Stimulated activated CD4-positive, alpha-beta T cell treated with anti-CD3 and anti-CD28 coated beads, Interleukin-1b, Interleukin-23, amount 100 ng/mL, for 1 hour (primary cell): ENCODE measurements around the gene DDX23.
A peak's percentile ranks its signal among the peaks of the same experiment; 100 is the strongest.
"Not testable (repeated sequence)": the region's sequence is repeated elsewhere in the genome, so short reads cannot be mapped to it uniquely, and the experiment has no call there.

Source experiments
- DNase-seq, 2 donors: peaks; one replicate each; pipeline ENCODE4 v3.0.0-alpha.2; 2020; ENCODE audit warnings: low read depth in 2 of 2

Gene DDX23

GRCh38 chr12:48862760-48863159 lies 10.8 kb upstream of the DDX23 start:
- no peak for DNase-seq

- no peak for DNase-seq
Observed at GRCh38 chr12:48861111-48861510, 9.1 kb upstream of the DDX23 start.

DNA sequence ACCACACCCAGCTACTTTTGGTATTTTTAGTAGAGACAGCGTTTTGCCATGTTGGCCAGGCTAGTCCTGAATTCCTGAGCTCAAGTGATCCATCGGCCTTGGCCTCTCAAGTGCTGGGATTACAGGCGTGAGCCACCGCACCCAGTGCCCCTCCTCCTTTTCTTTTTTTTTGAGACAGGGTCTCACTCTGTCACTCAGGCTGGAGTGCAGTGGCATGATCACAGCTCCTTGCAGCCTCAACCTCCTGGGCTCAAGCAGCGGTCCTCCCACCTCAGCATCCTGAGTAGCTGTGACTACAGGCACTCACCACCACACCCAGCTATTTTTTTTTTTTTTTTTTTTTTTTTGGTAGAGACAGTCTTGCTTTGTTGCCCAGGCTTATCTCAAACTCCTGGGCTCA lies 8.3 kb upstream of the DDX23 start:
- DNase-seq, result not testable (repeated sequence)

GRCh38 chr12:48859607-48860006 lies 7.6 kb upstream of the DDX23 start:
- no peak for DNase-seq

DNA sequence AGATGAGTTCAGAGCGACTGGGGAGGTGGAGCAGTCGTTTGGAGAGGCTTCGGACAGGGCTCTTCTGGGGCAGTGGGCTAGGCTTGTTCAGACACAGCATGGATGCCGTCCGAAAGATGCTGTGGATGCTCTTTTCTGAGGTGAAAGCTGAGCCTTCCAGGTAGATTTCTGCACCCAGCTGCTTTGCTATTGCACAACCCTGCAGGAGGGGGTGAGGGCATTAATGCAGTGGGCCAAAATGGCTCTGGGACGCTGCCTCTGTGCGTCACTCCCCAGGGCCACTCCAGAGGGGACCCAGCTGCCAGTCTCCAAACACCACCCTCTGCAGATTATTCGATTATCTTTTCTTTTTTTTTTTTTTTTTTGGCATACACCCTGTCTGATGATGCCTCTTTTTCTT lies 6.1 kb upstream of the DDX23 start:
- no peak for DNase-seq

- DNase-seq, result no peak
Observed at GRCh38 chr12:48857278-48857994, 5.5 kb upstream of the DDX23 start.

GRCh38 chr12:48856379-48856778 lies 4.4 kb upstream of the DDX23 start:
- DNase-seq, result no peak

- DNase-seq, result not testable (repeated sequence)
Observed at GRCh38 chr12:48854932-48855331, 3.0 kb upstream of the DDX23 start.

DNA sequence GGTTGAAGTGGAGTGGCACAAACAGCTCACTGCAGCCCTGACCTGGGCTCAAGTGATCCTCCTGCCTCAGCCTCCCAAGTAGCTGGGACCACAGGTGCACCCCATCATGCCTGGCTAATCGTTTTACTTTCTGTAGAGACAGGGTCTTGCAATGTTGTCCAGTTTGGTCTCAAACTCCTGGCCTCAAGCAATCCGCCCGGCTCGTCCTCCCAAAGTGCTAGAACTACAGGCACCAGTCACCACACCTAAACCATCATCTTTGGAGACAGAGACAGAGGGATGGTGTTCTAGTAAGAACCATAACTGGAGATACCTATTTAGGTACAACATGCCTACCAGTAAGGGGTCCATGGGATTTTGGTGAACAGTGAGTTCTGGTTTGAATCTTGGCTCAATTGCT lies 2.5 kb upstream of the DDX23 start:
- DNase-seq, result no peak

DNA sequence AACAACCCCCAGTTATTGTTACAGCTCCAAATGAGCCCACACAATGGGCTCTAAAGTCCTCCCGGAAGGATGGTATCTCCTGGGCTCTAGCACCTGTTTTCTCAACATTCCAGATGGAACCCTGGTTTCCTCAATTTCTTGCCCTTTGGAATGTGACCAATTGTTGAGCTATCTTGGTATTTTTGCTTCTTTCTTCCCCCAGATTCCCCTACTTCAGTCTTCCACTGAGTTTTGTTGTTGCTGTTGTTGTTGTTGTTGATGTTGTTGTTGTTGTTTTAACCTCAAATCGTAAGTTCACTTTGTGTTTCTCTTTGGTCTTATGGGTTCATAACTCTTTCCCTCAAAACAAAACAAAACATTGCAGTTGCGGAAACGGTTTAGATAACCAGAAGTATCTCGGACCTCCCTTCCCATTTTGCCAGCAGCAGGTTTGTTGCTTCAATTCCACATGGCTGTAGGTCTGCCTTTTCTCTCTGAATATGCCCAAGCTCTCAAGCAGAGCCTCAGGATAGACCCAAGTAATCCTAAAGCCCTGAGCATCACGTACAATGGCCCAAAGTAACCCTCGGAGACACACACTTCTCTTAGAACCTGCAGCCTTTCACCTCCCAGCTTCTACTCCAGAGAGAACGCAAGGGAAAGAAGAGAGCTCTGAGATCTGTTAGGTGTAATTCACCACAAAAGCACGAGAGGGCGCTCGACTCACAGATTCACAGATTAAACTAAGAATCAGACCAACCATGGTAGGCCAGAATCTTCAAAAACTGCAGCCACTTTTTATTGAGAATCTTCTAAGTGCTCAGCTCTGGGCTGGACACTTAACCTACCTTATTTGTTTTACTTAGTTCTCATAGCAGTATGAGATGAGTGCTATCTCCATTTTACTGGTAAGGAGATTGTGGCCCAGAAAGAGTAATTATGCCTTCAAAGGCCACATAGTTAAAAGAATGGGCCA lies 1.0 kb upstream of the DDX23 start:
- peak; percentile 78 to 80 for DNase-seq

DNA sequence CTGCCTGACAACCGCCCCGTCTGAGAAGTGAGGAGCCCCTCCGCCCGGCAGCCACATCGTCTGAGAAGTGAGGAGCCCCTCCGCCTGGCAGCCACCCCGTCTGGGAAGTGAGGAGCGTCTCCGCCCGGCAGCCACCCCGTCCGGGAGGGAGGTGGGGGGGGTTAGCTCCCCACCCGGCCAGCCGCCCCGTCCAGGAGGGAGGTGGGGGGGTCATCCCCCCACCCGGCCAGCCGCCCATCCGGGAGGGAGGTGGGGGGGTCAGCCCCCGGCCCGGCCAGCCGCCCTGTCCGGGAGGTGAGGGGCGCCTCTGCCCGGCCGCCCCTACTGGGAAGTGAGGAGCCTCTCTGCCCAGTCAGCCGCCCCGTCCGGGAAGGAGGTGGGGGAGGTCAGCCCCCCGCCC lies 9.9 kb downstream of the DDX23 start:
- not testable (repeated sequence) for DNase-seq

- DNase-seq, result no peak
Observed at GRCh38 chr12:48838048-48838447, 13.9 kb downstream of the DDX23 start.

GRCh38 chr12:48832321-48833060 lies 19.5 kb downstream of the DDX23 start:
- DNase-seq, result no peak

DNA sequence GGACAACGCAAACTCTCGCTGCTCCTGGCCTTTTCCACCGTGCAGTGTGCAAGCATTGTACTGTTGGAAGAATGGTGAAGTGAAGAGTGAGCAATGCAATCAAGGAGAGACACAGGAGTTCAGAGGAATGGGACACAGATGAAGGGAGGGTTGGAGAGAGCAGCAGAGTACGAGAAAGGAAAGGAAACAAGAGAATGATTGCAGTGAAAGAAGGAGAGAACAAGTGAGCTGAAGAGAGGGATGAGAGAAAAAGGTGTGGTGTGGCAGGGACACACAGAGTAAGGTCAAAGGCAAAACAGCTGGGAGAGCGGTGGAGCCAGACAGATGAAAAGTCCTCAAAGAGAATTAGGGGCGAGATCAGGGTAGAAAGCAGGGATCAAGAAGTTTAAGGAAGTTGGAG lies 20.7 kb downstream of the DDX23 start:
- DNase-seq, result no peak

DNA sequence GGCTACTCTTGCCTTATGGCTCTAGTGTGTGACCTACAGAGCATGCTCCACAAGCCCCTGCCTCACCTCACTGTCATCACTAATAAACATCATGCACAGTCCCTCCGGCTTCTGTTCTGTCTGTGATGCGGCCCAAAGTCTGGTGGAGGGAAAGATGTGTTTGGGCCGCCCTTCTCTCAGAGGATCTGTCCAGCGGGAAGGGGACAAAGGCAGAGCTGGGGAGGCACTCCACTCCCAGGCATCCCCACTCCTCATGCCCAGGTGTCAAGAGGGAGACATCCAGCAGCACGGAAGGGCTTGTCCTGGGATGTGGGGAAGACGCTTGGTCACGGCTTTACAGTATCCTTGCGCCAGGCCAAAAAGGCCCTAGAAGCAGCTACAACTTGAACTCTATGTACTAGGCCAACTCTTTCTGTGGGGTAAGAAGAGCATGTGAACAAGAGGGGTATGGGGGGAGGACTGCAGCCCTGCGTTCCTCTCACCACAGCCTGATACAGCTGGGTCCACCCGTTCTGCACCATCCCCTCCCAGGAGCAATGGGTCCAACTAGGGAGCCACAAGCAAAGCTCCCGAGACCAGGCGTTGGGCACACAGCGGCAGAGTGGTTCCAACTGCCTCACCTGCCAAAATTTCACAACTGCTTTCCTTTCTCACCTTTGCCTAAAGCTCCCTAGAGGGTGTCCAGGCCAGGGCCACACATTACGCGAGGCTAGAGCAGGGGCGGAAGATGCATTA lies 23.0 kb downstream of the DDX23 start:
- no peak for DNase-seq

DNA sequence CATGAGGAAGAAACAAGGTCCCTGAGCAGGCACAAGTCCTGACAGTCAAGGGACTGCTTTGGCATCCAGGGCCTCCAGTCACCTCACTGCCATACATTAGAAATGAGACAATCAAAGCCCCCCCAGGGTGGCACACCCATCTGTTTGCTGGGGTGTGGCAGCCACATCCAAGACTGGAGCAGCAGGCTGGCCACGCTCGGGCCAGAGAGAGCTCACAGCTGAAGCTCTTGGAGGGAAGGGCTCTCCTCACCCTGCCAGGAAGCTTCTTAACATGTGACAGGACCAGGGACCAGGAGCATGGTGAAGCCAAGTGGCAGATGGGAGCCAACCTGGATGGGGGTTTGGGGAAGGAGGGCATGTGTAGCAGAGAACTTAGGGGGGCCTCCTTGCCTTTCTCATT lies 23.7 kb downstream of the DDX23 start:
- DNase-seq, result no peak

DNA sequence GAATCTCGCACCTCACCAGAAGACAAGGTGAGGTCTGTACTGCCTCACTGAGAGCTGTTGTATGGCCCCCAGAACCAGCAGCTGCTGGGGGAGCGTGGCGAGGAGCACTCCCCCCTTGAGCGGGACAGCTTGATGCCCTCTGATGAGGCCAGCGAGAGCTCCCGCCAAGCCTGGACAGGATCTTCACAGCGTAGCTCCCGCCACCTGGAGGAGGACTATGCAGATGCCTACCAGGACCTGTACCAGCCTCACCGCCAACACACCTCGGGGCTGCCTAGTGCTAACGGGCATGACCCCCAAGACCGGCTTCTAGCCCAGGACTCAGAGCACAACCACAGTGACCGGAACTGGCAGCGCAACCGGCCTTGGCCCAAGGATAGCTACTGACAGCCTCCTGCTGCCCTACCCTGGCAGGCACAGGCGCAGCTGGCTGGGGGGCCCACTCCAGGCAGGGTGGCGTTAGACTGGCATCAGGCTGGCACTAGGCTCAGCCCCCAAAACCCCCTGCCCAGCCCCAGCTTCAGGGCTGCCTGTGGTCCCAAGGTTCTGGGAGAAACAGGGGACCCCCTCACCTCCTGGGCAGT lies 24.4 kb downstream of the DDX23 start:
- DNase-seq, result no peak

DNA sequence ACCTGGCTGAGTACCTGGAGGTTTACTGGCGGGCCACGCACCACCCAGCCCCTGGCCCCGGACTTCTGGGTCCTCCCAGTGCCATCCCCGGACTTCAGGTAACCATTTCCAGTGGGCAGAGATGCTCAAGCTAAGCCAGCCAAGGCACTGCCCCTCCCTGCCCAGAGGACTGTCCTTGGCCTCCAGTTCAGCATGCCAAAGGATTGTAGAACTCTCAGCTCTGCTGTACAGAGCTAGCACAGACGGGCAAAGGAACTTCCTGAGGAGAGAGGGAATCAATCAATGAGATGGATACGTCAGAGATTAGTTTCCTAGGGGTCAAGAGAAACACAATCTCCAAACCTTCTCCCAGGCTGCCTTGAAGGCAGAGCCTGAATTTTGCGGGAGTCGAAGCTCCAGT lies 24.9 kb downstream of the DDX23 start:
- no peak for DNase-seq

- DNase-seq, result no peak
Observed at GRCh38 chr12:48826209-48826855, 25.6 kb downstream of the DDX23 start.

DNA sequence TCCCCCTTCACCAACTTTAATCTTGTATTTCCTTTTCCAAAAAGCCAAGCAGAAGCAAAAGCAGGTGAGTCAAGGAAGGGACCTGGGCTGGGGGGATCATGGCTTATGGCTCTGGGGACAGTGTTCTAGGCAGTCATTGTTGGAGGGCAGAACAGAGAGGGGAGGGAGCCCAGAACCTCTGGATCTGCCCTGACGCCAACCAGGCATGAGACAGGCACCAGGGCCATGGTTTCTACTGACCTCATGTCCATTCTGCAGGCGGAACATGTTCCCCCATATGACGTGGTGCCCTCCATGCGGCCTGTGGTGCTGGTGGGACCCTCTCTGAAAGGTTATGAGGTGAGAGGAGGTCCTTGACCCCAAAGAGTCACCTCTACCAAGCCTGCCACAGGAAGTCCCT lies 27.1 kb downstream of the DDX23 start:
- DNase-seq, result no peak

DNA sequence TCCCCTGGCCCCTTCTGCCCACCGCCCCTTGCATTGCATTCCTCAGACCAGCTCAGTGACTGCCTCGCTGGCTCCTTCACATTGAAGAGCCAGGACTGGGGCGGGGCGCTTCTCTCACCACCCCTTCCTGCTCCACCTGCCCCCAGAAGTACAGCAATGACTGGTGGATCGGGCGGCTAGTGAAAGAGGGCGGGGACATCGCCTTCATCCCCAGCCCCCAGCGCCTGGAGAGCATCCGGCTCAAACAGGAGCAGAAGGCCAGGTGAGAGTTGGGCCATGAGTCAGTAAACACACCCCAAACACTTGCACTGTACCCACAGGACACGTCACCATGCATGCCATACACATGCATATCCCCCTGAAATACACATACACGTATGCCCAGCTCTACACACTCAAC lies 27.9 kb downstream of the DDX23 start:
- no peak for DNase-seq
